Ovary (tissue), 9 donors: ENCODE results near the gene VAC14. TPM values are rescaled to one million over a fixed set of nuclear protein-coding genes. Genes with fewer than 3 reads are reported as not detected.

Experiments
- DNase-seq, 5 donors: peaks; one replicate each; pipeline ENCODE4 v3.0.0-alpha.2; 2019 to 2020
- H3K27ac ChIP-seq, 2 donors: fragments of 200-600 bp; one replicate each; pipeline versions ENCODE4 v1.5.1 to v1.8.0; 2019 to 2022
- H3K27me3 ChIP-seq: fragments of 200-600 bp; one replicate; pipeline ENCODE4 v1.8.0; 2022
- H3K36me3 ChIP-seq: fragments of 200-600 bp; sonication (generic); one replicate; pipeline ENCODE4 v1.5.1; 2019
- H3K4me1 ChIP-seq: one replicate; pipeline ENCODE4 v1.8.1; 2013; ENCODE audit warnings: mild to moderate bottlenecking, moderate library complexity; ENCODE audit not compliant: insufficient read depth
- H3K4me3 ChIP-seq: fragments of 200-600 bp; sonication (generic); one replicate; pipeline ENCODE4 v1.5.1; 2017
- H3K9me3 ChIP-seq, 2 donors: fragments of 200-600 bp in 1 of 2; sonication (generic) in 1 of 2; one replicate each; pipeline versions ENCODE4 v1.5.1 to v1.8.1; 2013 to 2019; ENCODE audit warnings: mild to moderate bottlenecking in 1 of 2, moderate library complexity in 1 of 2
- EP300 ChIP-seq: sonication (generic); formaldehyde crosslinking; IDR thresholded peaks from one replicate; pipeline ENCODE4 v1.6.1; 2017; ENCODE audit warnings: antibody characterized with exemption
- POLR2A ChIP-seq: fragments of 450-650 bp; IDR thresholded peaks from one replicate; pipeline ENCODE4 v1.6.1; 2017; ENCODE audit warnings: antibody characterized with exemption, mild to moderate bottlenecking, moderate library complexity
- WGBS, 3 donors: extraction: QIAGEN DNeasy Blood & Tissue Kit in 1 of 3; methylation state at CpG; one replicate each; pipeline versions ENCODE4 v1.1.5 to v1.1.7; 2013 to 2017; 5-methylcytosine and 5-hydroxymethylcytosine counted together
- intact Hi-C, 4 donors: fragments of 100-400 bp; cut with DNase I; formaldehyde crosslinking; loops; one replicate each; pipeline versions ENCODE4 v1.11.0 to v1.15.1; 2022 to 2023
- polyA plus RNA-seq, 2 donors: library from polyadenylated mRNA; stranded (reverse); fragments of 200-250 nt in 1 of 2; fragments of 350-450 nt in 1 of 2; fragmentation: Illumina TruSeq in 1 of 2; extraction: RNeasy Lipid Tissue Mini Kit (QIAGEN cat#74804) in 1 of 2; gene quantifications; one replicate each; pipeline ENCODE4 v1.2.3, GENCODE V29; 2013 to 2014
- total RNA-seq, 7 donors: library from RNA; depleted of rRNA in 2 of 7; stranded (reverse); fragments of >200 nt in 2 of 7; fragmentation: NEBNext Ultra II Directional in 3 of 7; extraction: Animal tissue kit (Norgen Biotek cat#: 25700) in 3 of 7; gene quantifications; one replicate each; pipeline versions ENCODE4 v1.1.0 to v1.2.4, GENCODE V29; 2016 to 2023
- TF ChIP-seq, protein P1 (sequence below), 3 donors: fragments of 450-650 bp in 2 of 3; fragments of 200-600 bp in 1 of 3; IDR thresholded peaks; one replicate each; pipeline versions ENCODE4 v1.5.1 to v1.8.0; 2016 to 2022; ENCODE audit warnings: antibody characterized with exemption in 3 of 3, mild to moderate bottlenecking in 1 of 3
- donor health status: DM: no; HTN: no; CAD: no; lungs with moderate emphysema.
- donor health status: DM: no; HTN: no; CAD: no.
- donor health status: Bipolar disorder and iron deficiency.
- donor health status: DM: yes; HTN: yes; CAD: no.
- donor health status: DM: no; HTN: no; CAD: no.
- donor health status: DM: yes; HTN: yes; CAD: no.

Gene VAC14
- total and polyA plus RNA-seq, 9 donors: 9.9 to 32.4 (median 21.1) TPM

DNA sequence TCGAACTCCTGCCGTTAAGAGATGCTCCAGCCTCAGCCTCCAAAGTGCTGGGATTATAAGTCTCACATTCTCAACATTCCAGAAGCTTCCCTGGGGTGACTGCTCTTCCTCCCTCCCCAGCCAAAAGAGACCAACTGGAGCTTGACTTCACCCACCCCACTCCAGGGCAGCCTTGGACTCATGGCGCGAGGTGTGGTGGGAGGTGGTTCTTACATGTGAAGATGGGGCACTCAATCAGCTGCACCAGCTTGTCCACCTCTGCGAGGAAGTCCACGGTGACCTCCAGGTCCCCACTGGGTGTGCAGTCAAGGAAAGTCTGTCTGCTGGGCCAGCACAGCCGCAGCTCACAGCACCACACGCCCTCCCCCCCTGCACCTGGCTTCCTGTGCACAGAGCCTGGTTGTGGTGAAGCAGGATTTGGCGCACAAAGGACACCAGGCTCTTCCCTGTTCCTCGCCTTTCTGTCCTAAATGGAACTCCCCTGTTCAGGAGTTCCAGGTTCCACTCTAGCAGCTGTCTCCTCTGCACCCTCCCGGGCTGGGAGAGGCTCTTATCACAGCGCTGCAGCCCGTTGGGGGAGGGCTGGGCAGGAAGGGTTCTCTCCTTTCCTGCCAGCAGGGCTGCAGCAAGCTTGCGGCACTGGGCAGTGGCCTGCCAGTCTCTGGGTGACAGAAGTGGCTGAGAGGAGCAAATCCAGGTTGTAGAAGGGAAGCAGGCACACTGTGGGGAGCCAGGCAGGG is 105.5 kb downstream of the VAC14 start:
- 51 to 59% (median 53%) methylated on average over 14 of the region's 14 CpGs for WGBS, 3 donors
- Histone ChIP-seq H3K36me3 (no peaks in the 10 kb centered on the region), H3K27me3 (no peaks in the 10 kb centered on the region), H3K9me3 (no peaks in the 10 kb centered on the region), H3K4me3 (no peak overlapping the region), H3K4me1 (peaks cover 46% of the 10 kb centered on the region), H3K27ac (no peak overlapping the region)
- no peak for DNase-seq
- intact Hi-C loops: no loop called here
- TF ChIP-seq POLR2A: no peak
- TF ChIP-seq, protein P1, sequence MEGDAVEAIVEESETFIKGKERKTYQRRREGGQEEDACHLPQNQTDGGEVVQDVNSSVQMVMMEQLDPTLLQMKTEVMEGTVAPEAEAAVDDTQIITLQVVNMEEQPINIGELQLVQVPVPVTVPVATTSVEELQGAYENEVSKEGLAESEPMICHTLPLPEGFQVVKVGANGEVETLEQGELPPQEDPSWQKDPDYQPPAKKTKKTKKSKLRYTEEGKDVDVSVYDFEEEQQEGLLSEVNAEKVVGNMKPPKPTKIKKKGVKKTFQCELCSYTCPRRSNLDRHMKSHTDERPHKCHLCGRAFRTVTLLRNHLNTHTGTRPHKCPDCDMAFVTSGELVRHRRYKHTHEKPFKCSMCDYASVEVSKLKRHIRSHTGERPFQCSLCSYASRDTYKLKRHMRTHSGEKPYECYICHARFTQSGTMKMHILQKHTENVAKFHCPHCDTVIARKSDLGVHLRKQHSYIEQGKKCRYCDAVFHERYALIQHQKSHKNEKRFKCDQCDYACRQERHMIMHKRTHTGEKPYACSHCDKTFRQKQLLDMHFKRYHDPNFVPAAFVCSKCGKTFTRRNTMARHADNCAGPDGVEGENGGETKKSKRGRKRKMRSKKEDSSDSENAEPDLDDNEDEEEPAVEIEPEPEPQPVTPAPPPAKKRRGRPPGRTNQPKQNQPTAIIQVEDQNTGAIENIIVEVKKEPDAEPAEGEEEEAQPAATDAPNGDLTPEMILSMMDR (IDR thresholded peaks at IDR 0.05): no peak
- TF ChIP-seq EP300: no peak

DNA sequence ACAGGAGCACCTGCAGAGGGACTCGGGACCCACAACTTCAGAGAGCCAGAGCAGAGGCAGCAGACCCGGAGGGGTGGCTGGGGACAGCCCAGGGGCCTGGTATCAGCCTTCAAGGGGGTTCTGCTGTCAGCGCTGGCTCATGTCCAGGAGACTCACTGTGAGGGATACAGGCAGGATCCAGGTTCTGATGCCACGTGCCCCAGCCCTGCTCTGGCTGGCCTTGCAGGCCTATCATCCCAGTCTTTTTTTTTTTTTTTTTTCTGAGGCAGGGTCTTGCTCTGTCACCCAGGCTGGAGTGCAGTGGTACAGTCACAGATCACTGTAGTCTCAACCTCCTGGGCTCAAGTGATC is 106.1 kb downstream of the VAC14 start:
- H3K9me3 ChIP-seq: no peaks in the 10 kb centered on the region
- no peaks in the 10 kb centered on the region for H3K27me3 ChIP-seq
- H3K4me1 ChIP-seq: peaks cover 50% of the 10 kb centered on the region
- H3K36me3 ChIP-seq: no peaks in the 10 kb centered on the region
- H3K27ac ChIP-seq: no peak overlapping the region
- no peak overlapping the region for H3K4me3 ChIP-seq
- no peak for TF ChIP-seq POLR2A
- TF ChIP-seq EP300: no peak
- TF ChIP-seq, protein P1 (IDR thresholded peaks at IDR 0.05): no peak
- intact Hi-C loops: no loop called here
- peak in 1 of 5 donors; percentile 61 for DNase-seq
- 72 to 81% (median 74%) methylated on average over 4 of the region's 4 CpGs for WGBS, 3 donors

DNA sequence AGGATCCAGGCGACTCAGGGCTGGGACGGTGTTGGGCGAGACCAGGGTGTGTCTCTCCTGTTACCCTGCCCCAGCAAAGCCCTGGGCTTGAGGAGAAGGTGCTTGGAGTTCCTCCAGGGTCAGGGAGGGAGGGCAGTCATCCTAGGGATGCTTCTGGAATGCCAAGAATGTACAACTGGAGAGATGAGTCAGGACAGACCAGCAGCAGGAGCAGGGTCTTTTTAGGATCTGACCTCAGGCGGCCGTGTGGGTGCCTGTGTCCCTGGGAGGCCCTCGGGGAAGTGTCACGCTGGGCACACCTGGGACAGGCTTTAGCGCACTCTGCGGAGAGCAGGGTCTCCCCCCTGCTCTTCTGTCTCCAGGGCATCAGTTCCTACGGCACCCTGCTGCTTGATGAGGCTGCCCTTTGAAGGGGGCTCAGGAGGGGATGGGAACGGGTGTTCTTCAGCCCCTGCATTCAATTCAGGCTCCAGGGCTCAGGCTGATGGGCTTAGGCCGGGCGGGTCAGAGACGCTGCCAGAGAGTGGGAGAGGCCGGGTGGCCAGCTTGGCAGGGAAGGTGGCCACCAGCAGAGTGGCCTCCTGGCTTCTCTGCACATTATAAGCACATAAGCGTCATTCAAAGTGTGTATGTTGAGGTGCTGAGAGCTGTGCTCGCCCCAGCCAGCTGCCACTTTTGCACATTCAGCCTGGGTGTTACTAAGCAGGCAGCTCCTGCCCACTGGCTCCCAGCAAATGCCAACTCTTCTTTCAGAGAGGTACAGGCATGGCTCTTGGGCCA is 106.7 kb downstream of the VAC14 start:
- intact Hi-C loops: no loop called here
- Histone ChIP-seq H3K4me1 (peaks cover 55% of the 10 kb centered on the region), H3K27me3 (no peaks in the 10 kb centered on the region), H3K9me3 (no peaks in the 10 kb centered on the region), H3K27ac (peak overlapping the region; percentile 59 to 79), H3K36me3 (no peaks in the 10 kb centered on the region), H3K4me3 (no peak overlapping the region)
- DNase-seq: peak in 1 of 5 donors; percentile 69
- TF ChIP-seq POLR2A: no peak
- TF ChIP-seq, protein P1 (IDR thresholded peaks at IDR 0.05): no peak
- 51 to 58% (median 56%) methylated on average over 17 of the region's 17 CpGs for WGBS, 3 donors

DNA sequence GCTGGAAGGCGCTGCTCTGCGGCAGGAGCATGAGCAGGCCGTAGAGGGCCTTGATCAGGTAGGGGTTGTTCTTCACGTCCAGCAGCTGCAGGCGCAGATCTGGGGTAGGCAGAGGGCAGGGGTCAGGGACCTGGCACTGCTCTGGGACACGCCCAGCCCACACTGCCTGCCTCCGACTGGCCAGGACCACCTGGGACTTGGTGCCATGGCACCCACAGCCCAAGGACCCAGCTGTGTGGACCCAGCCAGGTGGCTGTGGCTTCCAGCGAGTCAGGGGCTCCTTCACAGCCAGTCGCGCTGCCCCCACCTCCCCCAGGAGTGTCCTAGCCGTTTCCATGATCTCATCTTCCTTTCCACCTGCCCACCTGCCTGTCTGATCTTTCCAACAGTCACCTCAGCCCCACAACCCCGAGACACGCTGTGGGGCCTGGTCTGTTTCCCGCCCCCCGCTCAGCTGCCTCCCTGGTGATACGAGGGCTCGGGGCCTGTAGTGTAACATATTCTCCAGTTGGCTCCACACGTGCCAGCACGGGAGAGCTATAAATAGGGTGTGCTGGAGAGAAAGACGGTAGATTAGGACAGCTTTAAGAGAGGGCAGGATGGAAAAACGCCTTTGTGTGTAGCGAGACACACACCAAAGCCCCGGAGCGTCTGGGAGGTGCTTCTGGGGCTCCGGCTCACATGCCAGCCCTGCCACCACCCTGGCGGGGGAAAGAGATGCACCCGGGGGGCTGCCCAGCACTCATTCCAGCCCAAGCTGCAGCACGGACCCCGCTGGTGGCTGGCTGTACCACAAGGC is 107.9 kb downstream of the VAC14 start:
- intact Hi-C loops: no loop called here
- WGBS, 3 donors: 56 to 59% (median 56%) methylated on average over 29 of the region's 29 CpGs
- H3K4me1 ChIP-seq: peaks cover 67% of the 10 kb centered on the region

More for the DNA sequence above, 107.9 kb downstream of the VAC14 start:
- H3K4me3 ChIP-seq: no peak overlapping the region
- H3K9me3 ChIP-seq: no peaks in the 10 kb centered on the region
- no peaks in the 10 kb centered on the region for H3K27me3 ChIP-seq
- TF ChIP-seq, protein P1 (IDR thresholded peaks at IDR 0.05): no peak
- TF ChIP-seq EP300 (no peak), POLR2A (no peak)
- H3K27ac ChIP-seq: peak overlapping the region; percentile 59 to 79
- no peaks in the 10 kb centered on the region for H3K36me3 ChIP-seq
- DNase-seq: peak in 2 of 5 donors; percentile 59 to 68
